WTC11 (cell line): ENCODE measurements around the gene IGSF23. TPM values are rescaled to one million over a fixed set of nuclear protein-coding genes. Genes with fewer than 3 reads are reported as not detected.

Experiments
- ATAC-seq: fragments of 200-7000 bp; cut with Tn5 transposase; 2 replicates; pipeline ENCODE4 v1.10.0; 2021; ENCODE audit warnings: mild to moderate bottlenecking, moderate library complexity
- CTCF ChIA-PET: fragments of 300-600 bp; sonication (Branson Sonifier 250); formaldehyde crosslinking; loops from one replicate; lab custom pipeline; 2021; ENCODE audit warnings: antibody characterized with exemption; lab: Charles Lee
- POLR2A ChIA-PET: fragments of 350-600 bp; sonication (Branson Sonifier 250); formaldehyde crosslinking; loops from one replicate; lab custom pipeline; 2021; ENCODE audit warnings: antibody characterized with exemption; lab: Charles Lee
- DNase-seq: peaks from one replicate; pipeline ENCODE4 v3.0.0; 2021; ENCODE audit warnings: low spot score
- H3K27ac Mint-ChIP-seq: 2 replicates; pipeline ENCODE4 v1.8.0; 2021; ENCODE audit warnings: mixed read lengths
- H3K27me3 Mint-ChIP-seq: 2 replicates; pipeline ENCODE4 v1.8.0; 2021; ENCODE audit warnings: low read depth, mild to moderate bottlenecking, moderate library complexity, mixed read lengths
- H3K36me3 Mint-ChIP-seq: 2 replicates; pipeline ENCODE4 v1.8.0; 2021; ENCODE audit warnings: mixed read lengths
- H3K4me1 Mint-ChIP-seq: 2 replicates; pipeline ENCODE4 v1.8.0; 2022; ENCODE audit warnings: mixed read lengths
- H3K4me3 Mint-ChIP-seq: 2 replicates; pipeline ENCODE4 v1.8.0; 2021; ENCODE audit warnings: mild to moderate bottlenecking, moderate library complexity, mixed read lengths
- H3K9me3 Mint-ChIP-seq: 2 replicates; pipeline ENCODE4 v1.8.0; 2021; ENCODE audit warnings: mixed read lengths
- ATF2 ChIP-seq: sonication (generic); formaldehyde crosslinking; IDR thresholded peaks from 2 replicates; pipeline ENCODE4 v1.8.1; 2022; ENCODE audit warnings: low read depth, missing genetic modification reagents, borderline replicate concordance
- CDX4 ChIP-seq: fragments of 250-450 bp; sonication (Bioruptor Pico); IDR thresholded peaks from 2 replicates; pipeline ENCODE4 v1.9.0; 2021; ENCODE audit warnings: moderate library complexity, mild to moderate bottlenecking, inconsistent platforms, borderline replicate concordance
- FOXJ3 ChIP-seq: sonication (generic); formaldehyde crosslinking; IDR thresholded peaks from 2 replicates; pipeline ENCODE4 v1.9.0; 2021; ENCODE audit warnings: missing genetic modification reagents, mild to moderate bottlenecking, borderline replicate concordance
- FOXP4 ChIP-seq: sonication (generic); formaldehyde crosslinking; IDR thresholded peaks from 2 replicates; pipeline ENCODE4 v1.8.0; 2022; ENCODE audit warnings: mild to moderate bottlenecking, missing genetic modification reagents
- IRF1 ChIP-seq: sonication (generic); formaldehyde crosslinking; IDR thresholded peaks from 2 replicates; pipeline ENCODE4 v1.8.0; 2023; ENCODE audit warnings: missing genetic modification reagents
- JUN ChIP-seq: sonication (generic); formaldehyde crosslinking; IDR thresholded peaks from 2 replicates; pipeline ENCODE4 v1.8.0; 2023; ENCODE audit warnings: mild to moderate bottlenecking, missing genetic modification reagents
- KAT7 ChIP-seq: sonication (generic); formaldehyde crosslinking; IDR thresholded peaks from 2 replicates; pipeline ENCODE4 v1.8.1; 2023; ENCODE audit warnings: missing genetic modification reagents, mild to moderate bottlenecking, borderline replicate concordance
- MAX ChIP-seq: sonication (generic); formaldehyde crosslinking; IDR thresholded peaks from 2 replicates; pipeline ENCODE4 v1.8.0; 2022; ENCODE audit warnings: mild to moderate bottlenecking, missing genetic modification reagents
- MXD4 ChIP-seq: fragments of 250-450 bp; sonication (Bioruptor Pico); IDR thresholded peaks from 2 replicates; pipeline ENCODE4 v1.8.0; 2021; ENCODE audit warnings: mild to moderate bottlenecking, moderate library complexity, borderline replicate concordance
- MYBL2 ChIP-seq: sonication (generic); formaldehyde crosslinking; IDR thresholded peaks from 2 replicates; pipeline ENCODE4 v1.8.1; 2023; ENCODE audit warnings: mild to moderate bottlenecking, moderate library complexity, missing genetic modification reagents
- NFATC4 ChIP-seq: fragments of 250-450 bp; sonication (Bioruptor Pico); IDR thresholded peaks from 2 replicates; pipeline ENCODE4 v1.9.0; 2021; ENCODE audit warnings: mild to moderate bottlenecking
- RORB ChIP-seq: fragments of 250-450 bp; sonication (Bioruptor Pico); IDR thresholded peaks from 2 replicates; pipeline ENCODE4 v1.9.0; 2021; ENCODE audit warnings: mild to moderate bottlenecking
- TEAD1 ChIP-seq: sonication (generic); formaldehyde crosslinking; IDR thresholded peaks from 2 replicates; pipeline ENCODE4 v1.8.0; 2022; ENCODE audit warnings: mild to moderate bottlenecking, missing genetic modification reagents
- ZBTB21 ChIP-seq: sonication (generic); formaldehyde crosslinking; IDR thresholded peaks from 2 replicates; pipeline ENCODE4 v1.8.1; 2023; ENCODE audit warnings: mild to moderate bottlenecking, missing genetic modification reagents, borderline replicate concordance
- ZMAT4 ChIP-seq: fragments of 250-450 bp; sonication (Bioruptor Pico); IDR thresholded peaks from 2 replicates; pipeline ENCODE4 v1.9.0; 2021; ENCODE audit warnings: mild to moderate bottlenecking
- ZNF138 ChIP-seq: sonication (generic); formaldehyde crosslinking; conservative IDR thresholded peaks from 2 replicates; pipeline ENCODE4 v1.8.1; 2022; ENCODE audit warnings: mild to moderate bottlenecking, moderate library complexity, missing genetic modification reagents
- ZNF281 ChIP-seq: sonication (generic); formaldehyde crosslinking; IDR thresholded peaks from 2 replicates; pipeline ENCODE4 v1.8.0; 2023; ENCODE audit warnings: mild to moderate bottlenecking, missing genetic modification reagents
- ZNF317 ChIP-seq: sonication (generic); formaldehyde crosslinking; IDR thresholded peaks from 2 replicates; pipeline ENCODE4 v1.8.1; 2023; ENCODE audit warnings: low read depth, mild to moderate bottlenecking, moderate library complexity, missing genetic modification reagents, borderline replicate concordance
- ZNF423 ChIP-seq: fragments of 250-450 bp; sonication (Bioruptor Pico); IDR thresholded peaks from 2 replicates; pipeline ENCODE4 v2.1.2; 2022; ENCODE audit warnings: mild to moderate bottlenecking, moderate library complexity
- ZNF671 ChIP-seq: fragments of 250-450 bp; sonication (Bioruptor Pico); IDR thresholded peaks from 2 replicates; pipeline ENCODE4 v1.8.0; 2021; ENCODE audit warnings: mild to moderate bottlenecking
- ZSCAN18 ChIP-seq: fragments of 250-450 bp; sonication (Bioruptor Pico); IDR thresholded peaks from 2 replicates; pipeline ENCODE4 v2.1.2; 2022; ENCODE audit warnings: mild to moderate bottlenecking, moderate library complexity
- total RNA-seq: library from RNA; stranded (reverse); gene quantifications from 3 replicates; pipeline ENCODE4 v1.2.3, GENCODE V29; 2021

The IGSF23 gene
- total RNA-seq, 1 experiment from 2014 or later = not detected

- Mint-ChIP-seq H3K27me3 (peaks cover 21% of the 10 kb centered on the region), H3K36me3 (no peaks in the 10 kb centered on the region), H3K9me3 (peaks cover 7% of the 10 kb centered on the region), H3K27ac (no peak overlapping the region), H3K4me1 (peaks cover 2% of the 10 kb centered on the region), H3K4me3 (no peak overlapping the region)
- DNase-seq = no peak
- CTCF ChIA-PET = interaction anchor here (1.0 kb wide), 1 partner anchor 99 kb away, joined by 3 read pairs; no protein-coding TSS in a partner anchor
- ATAC-seq = no peak
- TF ChIP-seq NFATC4 (CRISPR knock-in tag) = no peak
- no peak for TF ChIP-seq ZBTB21 (CRISPR knock-in tag)
- no peak for TF ChIP-seq ATF2 (CRISPR knock-in tag)
- no peak for TF ChIP-seq ZSCAN18 (CRISPR knock-in tag)
- TF ChIP-seq JUN = no peak
- no peak for TF ChIP-seq MYBL2 (CRISPR knock-in tag)
- no peak for TF ChIP-seq MAX
- no peak for TF ChIP-seq IRF1 (CRISPR knock-in tag)
- TF ChIP-seq CDX4 (CRISPR knock-in tag) = no peak
- TF ChIP-seq ZNF317 (CRISPR knock-in tag) = no peak
- no peak for TF ChIP-seq MXD4
- no peak for TF ChIP-seq FOXJ3 (CRISPR knock-in tag)
- POLR2A ChIA-PET = no interaction called here
Measured at GRCh38 chr19:44672226-44672625, 58.9 kb downstream of the IGSF23 start.

- ATAC-seq = no peak
- ChIA-PET CTCF (no interaction called here), POLR2A (no interaction called here)
- no peaks in the 10 kb centered on the region for H3K36me3 Mint-ChIP-seq
- no peak overlapping the region for H3K4me3 Mint-ChIP-seq
- H3K27me3 Mint-ChIP-seq = peaks cover 21% of the 10 kb centered on the region
- peaks cover 7% of the 10 kb centered on the region for H3K9me3 Mint-ChIP-seq
- no peak overlapping the region for H3K27ac Mint-ChIP-seq
- H3K4me1 Mint-ChIP-seq = peaks cover 6% of the 10 kb centered on the region
- no peak for DNase-seq
- TF ChIP-seq FOXP4 (CRISPR knock-in tag) = no peak
- no peak for TF ChIP-seq CDX4 (CRISPR knock-in tag)
- TF ChIP-seq ZMAT4 = no peak
- TF ChIP-seq RORB (CRISPR knock-in tag) = no peak
- TF ChIP-seq MYBL2 (CRISPR knock-in tag) = no peak
- TF ChIP-seq ZNF423 = no peak
- TF ChIP-seq ZNF671 (CRISPR knock-in tag) = no peak
- TF ChIP-seq TEAD1 (CRISPR knock-in tag) = no peak
- no peak for TF ChIP-seq KAT7 (CRISPR knock-in tag)
- no peak for TF ChIP-seq ZNF138 (CRISPR knock-in tag)
- no peak for TF ChIP-seq ZNF281
Measured at GRCh38 chr19:44673510-44673909, 60.1 kb downstream of the IGSF23 start.
